HUES48 (cell line): ENCODE results near the gene PCED1B.
"Not testable (repeated sequence)": the region's sequence is repeated elsewhere in the genome, so short reads cannot be mapped to it uniquely, and the experiment has no call there.

ENCODE experiments used
- H3K27ac ChIP-seq: one replicate; pipeline ENCODE4 v1.7.0; 2013; ENCODE audit warnings: low read depth, low read length, inconsistent platforms
- H3K27me3 ChIP-seq: 2 replicates; pipeline ENCODE4 v1.6.1; 2013; ENCODE audit warnings: mild to moderate bottlenecking, low read length; ENCODE audit not compliant: control insufficient read depth, insufficient read depth
- H3K36me3 ChIP-seq: 2 replicates; pipeline ENCODE4 v1.6.1; 2013; ENCODE audit warnings: low read length; ENCODE audit not compliant: control insufficient read depth, insufficient read depth
- H3K4me1 ChIP-seq: 2 replicates; pipeline ENCODE4 v1.6.1; 2013; ENCODE audit warnings: mild to moderate bottlenecking, low read length; ENCODE audit not compliant: control insufficient read depth, insufficient read depth
- H3K4me3 ChIP-seq: 2 replicates; pipeline ENCODE4 v1.5.1; 2013; ENCODE audit warnings: mild to moderate bottlenecking, low read depth, low read length
- H3K9ac ChIP-seq: 2 replicates; pipeline ENCODE4 v1.6.1; 2013; ENCODE audit warnings: mild to moderate bottlenecking, low read depth, low read length, moderate library complexity
- H3K9me3 ChIP-seq: 2 replicates; pipeline ENCODE4 v1.6.1; 2013; ENCODE audit warnings: low read length; ENCODE audit not compliant: control insufficient read depth, insufficient read depth

PCED1B gene

DNA sequence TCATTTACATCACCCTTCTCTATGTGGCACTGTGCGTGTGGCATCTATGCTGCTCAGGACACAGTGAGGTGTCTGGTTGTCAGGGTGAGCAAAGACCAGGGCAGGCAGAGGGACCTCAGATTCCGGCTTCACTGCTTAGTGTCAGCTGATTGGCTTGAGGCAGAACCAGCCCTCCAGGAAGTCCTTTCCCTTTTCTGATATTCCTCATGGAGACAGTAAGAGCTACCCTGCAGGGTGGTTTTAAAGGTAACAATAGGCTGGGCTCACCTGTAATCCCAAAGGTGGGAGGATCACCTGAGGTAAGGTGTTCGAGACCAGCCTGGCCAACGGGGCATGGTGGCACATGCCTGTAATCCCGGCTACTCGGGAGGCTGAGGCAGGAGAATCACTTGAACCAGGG is 129.6 kb downstream of the PCED1B start:
- Histone ChIP-seq H3K9ac (no peak overlapping the region), H3K4me1 (peaks cover 23% of the 10 kb centered on the region), H3K27ac (no peak overlapping the region), H3K36me3 (no peaks in the 10 kb centered on the region), H3K4me3 (no peak overlapping the region), H3K9me3 (no peaks in the 10 kb centered on the region), H3K27me3 (no peaks in the 10 kb centered on the region)

DNA sequence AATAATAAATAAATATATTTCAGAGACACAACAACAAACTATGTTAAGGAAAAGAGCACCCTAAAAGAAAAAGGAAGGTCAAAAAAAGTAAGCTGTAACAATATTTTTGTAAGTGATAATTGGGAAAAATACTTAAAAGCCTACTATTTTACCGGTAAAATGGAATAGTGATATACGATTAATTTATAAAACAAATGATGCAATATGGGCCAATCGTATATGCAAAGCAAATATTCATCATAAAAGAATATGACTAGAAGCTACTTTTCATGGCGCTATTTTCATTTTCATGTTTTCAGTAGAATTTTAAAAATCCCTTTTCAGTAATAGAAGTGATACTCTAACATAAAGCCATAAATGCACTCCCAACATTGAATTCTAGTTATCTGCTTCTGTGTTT is 131.4 kb downstream of the PCED1B start:
- H3K27me3 ChIP-seq: no peaks in the 10 kb centered on the region
- H3K27ac ChIP-seq: no peak overlapping the region
- H3K4me1 ChIP-seq: peaks cover 10% of the 10 kb centered on the region; the same call in 1 of the 2 replicates
- H3K9ac ChIP-seq: no peak overlapping the region
- no peak overlapping the region for H3K4me3 ChIP-seq
- no peaks in the 10 kb centered on the region for H3K9me3 ChIP-seq
- H3K36me3 ChIP-seq: no peaks in the 10 kb centered on the region

DNA sequence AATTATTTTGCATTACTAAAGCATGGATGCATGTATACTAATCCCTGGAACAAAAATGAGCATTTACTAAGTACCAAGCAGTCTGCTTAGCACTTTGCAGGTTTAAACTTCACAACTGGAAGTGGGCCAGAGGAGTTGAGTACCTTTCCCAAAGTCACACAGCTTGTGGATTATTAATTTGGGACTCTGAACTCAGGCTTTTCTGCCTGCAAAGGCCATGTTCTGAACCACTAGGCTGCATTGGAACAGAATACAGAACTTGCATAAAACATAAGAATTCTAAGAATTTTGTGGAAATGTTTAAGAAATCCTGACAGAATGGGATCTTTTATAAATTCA is 133.2 kb downstream of the PCED1B start:
- Histone ChIP-seq H3K4me3 (no peak overlapping the region), H3K9ac (no peak overlapping the region), H3K27ac (no peak overlapping the region), H3K27me3 (no peaks in the 10 kb centered on the region), H3K9me3 (no peaks in the 10 kb centered on the region), H3K36me3 (no peaks in the 10 kb centered on the region), H3K4me1 (no peaks in the 10 kb centered on the region)

DNA sequence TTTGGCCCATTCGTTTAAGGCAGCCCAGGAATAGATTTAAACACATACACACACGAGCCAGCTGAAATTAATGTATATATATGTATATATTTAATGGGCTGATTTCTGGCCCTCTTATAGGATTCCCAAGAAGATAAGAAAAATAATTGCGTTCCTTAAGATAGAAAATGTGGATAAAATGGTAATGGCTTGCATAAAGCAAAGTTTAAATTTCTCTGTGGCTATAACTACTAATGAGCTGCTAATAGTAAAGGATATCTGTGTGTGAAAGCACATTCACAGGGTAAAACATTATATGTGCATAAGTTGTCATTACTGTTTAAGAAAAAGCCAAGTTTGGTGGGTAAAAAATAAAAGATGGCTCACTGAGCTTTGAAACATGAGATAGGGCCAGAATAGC is 134.0 kb downstream of the PCED1B start:
- H3K4me3 ChIP-seq: no peak overlapping the region
- no peaks in the 10 kb centered on the region for H3K36me3 ChIP-seq
- H3K27me3 ChIP-seq: no peaks in the 10 kb centered on the region
- no peaks in the 10 kb centered on the region for H3K9me3 ChIP-seq
- no peak overlapping the region for H3K27ac ChIP-seq
- no peak overlapping the region for H3K9ac ChIP-seq
- H3K4me1 ChIP-seq: no peaks in the 10 kb centered on the region

DNA sequence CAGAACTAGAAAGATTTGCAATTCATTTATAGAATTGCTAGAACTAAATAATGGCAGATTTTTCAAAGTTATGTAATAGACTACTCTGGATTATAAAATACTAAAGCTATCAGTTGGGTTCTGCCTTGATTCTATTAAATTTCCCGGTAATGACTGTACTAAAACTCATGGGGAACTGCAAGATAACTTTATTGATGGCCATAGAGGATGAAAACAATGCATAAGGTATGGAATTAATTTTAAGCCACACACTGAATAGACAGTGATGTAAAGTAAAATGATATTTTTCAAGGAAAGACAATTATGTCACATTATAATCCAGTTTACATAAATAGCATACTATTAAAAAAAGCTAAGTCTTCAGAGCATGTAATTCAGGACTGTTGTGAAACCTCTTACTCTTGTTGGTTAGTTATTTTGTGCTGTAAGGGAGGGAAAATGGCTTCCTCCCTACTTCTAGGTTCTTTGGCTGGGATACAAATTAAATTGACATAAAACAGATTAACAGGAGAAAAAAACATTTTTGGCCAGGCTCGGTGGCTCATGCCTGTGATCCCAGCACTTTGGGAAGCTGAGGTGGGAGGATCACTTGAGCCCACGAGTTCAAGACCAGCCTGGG is 134.7 kb downstream of the PCED1B start:
- H3K9me3 ChIP-seq: no peaks in the 10 kb centered on the region
- H3K36me3 ChIP-seq: no peaks in the 10 kb centered on the region
- H3K4me1 ChIP-seq: no peaks in the 10 kb centered on the region
- H3K27me3 ChIP-seq: no peaks in the 10 kb centered on the region
- H3K4me3 ChIP-seq: no peak overlapping the region
- H3K9ac ChIP-seq: no peak overlapping the region
- no peak overlapping the region for H3K27ac ChIP-seq

DNA sequence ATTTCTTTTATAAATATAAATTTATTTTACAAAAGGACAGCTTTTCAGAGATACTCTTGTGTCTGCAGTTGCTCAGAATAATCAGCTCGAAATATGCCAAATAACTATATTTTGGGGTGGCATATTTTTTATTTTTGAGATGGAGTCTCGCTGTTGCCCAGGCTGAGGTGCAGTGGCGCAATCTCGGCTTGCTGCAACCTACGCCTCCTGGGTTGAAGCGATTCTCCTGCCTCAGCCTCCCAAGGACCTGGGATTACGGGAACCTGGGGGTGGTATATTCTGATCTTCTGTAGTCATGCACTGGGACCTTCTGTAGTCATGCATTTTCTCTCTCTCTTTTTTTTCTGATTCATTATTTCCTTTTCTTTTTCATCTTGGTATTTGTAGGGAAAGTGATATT is 135.3 kb downstream of the PCED1B start:
- Histone ChIP-seq H3K9ac (no peak overlapping the region), H3K36me3 (no peaks in the 10 kb centered on the region), H3K4me1 (peaks cover 4% of the 10 kb centered on the region; the same call in 1 of the 2 replicates), H3K27ac (no peak overlapping the region), H3K9me3 (no peaks in the 10 kb centered on the region), H3K27me3 (no peaks in the 10 kb centered on the region), H3K4me3 (no peak overlapping the region)

DNA sequence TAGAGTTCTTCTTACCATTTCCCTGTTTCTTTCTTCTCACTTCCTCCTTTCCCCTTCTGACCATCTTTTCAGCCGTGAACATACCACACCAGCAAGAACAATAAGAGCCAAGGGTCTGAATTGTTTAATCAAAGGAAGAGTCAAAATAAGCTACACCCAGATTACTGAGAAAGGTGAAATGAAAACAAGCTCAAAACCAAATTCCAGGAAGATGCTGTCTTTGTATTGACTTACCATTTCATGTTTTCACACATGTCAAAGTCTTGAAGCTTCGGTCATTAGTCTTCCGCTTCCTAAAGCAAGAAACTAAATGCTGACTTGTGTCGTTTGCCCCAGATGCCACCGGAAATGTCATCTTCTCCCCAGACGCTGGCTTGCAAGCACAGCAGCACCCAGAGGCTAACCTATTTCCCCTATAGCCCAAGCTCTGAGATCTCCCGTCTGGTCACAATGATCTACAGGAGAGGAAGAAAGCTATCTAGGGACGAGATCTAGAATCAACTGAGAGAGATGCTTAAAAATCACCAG is 136.8 kb downstream of the PCED1B start:
- H3K9ac ChIP-seq: no peak overlapping the region

DNA sequence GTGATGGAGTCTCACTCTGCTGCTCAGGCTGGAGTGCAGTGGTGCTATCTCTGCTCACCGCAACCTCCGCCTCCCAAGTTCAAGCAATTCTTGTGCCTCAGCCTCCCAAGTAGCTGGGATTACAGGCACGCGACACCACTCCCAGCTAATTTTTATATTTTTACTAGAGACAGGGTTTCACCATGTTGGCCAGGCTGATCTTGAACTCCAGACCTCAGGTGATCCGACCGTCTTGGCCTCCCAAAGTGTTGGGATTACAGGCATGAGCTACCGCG is 138.1 kb downstream of the PCED1B start:
- H3K4me3 ChIP-seq, H3K36me3 ChIP-seq, H3K27me3 ChIP-seq, H3K9ac ChIP-seq, H3K27ac ChIP-seq, H3K9me3 ChIP-seq: not testable (repeated sequence)
- H3K4me1 ChIP-seq: peaks cover 10% of the 10 kb centered on the region

More for the DNA sequence above, 136.8 kb downstream of the PCED1B start:
- Histone ChIP-seq H3K9me3 (no peaks in the 10 kb centered on the region), H3K4me1 (peaks cover 4% of the 10 kb centered on the region; the same call in 1 of the 2 replicates), H3K36me3 (no peaks in the 10 kb centered on the region), H3K27me3 (no peaks in the 10 kb centered on the region), H3K27ac (no peak overlapping the region), H3K4me3 (no peak overlapping the region)

DNA sequence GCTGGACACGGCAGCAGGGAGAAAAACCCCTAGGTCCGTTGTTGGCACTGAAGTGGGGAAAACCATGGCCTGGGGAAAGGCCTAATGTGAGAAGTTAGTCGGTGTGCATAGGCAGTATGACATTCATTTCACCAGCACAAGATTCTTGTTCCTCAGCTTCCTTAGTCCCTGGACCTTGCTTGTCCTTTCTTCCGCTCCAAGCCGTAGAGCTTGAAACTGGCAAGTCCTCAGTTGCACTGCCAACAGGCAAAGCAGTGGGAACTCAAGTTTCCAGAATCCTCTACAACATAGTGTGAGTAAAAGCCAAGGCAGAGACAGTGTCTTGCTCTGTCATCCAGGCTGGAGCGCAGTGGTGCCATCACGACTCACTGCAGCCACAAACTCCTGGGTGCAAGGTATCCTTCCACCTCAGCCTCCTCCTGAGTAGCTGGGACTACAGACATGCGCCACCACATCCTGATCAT is 138.8 kb downstream of the PCED1B start:
- no peaks in the 10 kb centered on the region for H3K36me3 ChIP-seq
- peaks cover 17% of the 10 kb centered on the region for H3K4me1 ChIP-seq
- H3K27ac ChIP-seq: no peak overlapping the region
- no peak overlapping the region for H3K9ac ChIP-seq
- no peaks in the 10 kb centered on the region for H3K27me3 ChIP-seq
- H3K4me3 ChIP-seq: no peak overlapping the region
- no peaks in the 10 kb centered on the region for H3K9me3 ChIP-seq

DNA sequence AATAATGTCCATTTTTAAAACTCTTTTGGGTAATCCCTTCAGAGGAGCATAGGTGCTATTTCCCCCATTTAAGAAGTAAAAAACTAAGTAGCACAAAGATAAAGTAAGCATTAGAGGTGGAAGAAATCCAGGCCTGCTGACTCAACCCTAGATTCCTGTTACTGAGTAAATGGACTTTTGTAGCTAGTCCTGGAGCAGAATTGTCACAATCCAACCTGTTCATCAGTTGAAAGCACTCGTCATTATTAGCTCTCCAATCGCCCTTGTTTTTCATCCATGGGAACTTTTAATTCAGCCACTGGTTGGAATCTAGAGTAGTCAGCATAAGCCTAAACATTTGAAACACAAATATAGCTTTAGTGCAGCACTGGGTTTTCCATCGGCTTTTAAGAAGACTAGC is 139.8 kb downstream of the PCED1B start:
- peaks cover 27% of the 10 kb centered on the region for H3K4me1 ChIP-seq
- no peaks in the 10 kb centered on the region for H3K36me3 ChIP-seq
- H3K9ac ChIP-seq: no peak overlapping the region
- H3K9me3 ChIP-seq: no peaks in the 10 kb centered on the region
- no peak overlapping the region for H3K27ac ChIP-seq
- no peak overlapping the region for H3K4me3 ChIP-seq
- H3K27me3 ChIP-seq: no peaks in the 10 kb centered on the region

DNA sequence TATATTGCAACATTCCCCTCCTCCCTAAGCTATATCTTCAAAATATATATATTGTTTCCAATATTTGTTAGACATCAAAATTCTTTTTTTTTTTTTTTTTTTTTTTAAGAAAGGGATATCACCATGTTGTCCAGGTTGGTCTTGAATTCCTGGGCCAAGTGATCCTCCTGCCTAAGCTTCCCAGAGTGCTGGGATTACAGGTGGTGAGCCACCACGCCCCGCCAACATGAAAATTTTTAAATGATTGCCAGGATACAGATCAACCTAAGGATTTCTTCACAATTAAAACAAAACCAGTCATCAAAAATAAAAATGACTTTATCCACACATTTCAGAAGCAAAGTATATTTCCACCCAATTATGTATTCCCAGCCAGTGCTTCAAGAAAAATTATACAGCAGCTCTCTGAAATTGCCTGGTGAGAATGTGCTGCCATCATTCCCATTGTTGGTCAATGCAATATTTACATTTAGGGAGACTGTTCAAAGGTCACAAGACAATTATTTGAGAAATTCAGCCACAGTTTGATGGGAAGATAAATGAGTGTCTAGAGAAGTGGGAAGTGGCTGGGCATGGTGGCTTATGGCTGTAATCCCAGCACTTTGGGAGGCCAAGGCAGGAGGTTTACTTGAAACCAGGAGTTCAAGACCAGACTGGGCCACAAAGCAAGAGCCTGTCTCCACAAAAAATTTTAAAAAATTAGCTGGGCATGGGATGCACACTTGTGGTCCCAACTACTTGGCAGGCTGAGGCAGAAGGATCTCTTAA is 142.0 kb downstream of the PCED1B start:
- Histone ChIP-seq H3K4me1 (peaks cover 47% of the 10 kb centered on the region), H3K4me3 (no peak overlapping the region), H3K27me3 (no peaks in the 10 kb centered on the region), H3K9ac (no peak overlapping the region), H3K27ac (peak overlapping the region; percentile 41), H3K9me3 (no peaks in the 10 kb centered on the region), H3K36me3 (no peaks in the 10 kb centered on the region)
